GM18909 (cell line): ENCODE data around the gene CCDC68.
"Not testable (repeated sequence)": the region's sequence is repeated elsewhere in the genome, so short reads cannot be mapped to it uniquely, and the experiment has no call there.

ENCODE experiments used
- ATAC-seq: cut with Tn5 transposase; IDR thresholded peaks from one replicate; pipeline ENCODE4 v1.9.1; 2021; ENCODE audit warnings: mild to moderate bottlenecking; ENCODE audit not compliant: unreplicated experiment, poor library complexity

Gene CCDC68, protein sequence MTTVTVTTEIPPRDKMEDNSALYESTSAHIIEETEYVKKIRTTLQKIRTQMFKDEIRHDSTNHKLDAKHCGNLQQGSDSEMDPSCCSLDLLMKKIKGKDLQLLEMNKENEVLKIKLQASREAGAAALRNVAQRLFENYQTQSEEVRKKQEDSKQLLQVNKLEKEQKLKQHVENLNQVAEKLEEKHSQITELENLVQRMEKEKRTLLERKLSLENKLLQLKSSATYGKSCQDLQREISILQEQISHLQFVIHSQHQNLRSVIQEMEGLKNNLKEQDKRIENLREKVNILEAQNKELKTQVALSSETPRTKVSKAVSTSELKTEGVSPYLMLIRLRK

DNA sequence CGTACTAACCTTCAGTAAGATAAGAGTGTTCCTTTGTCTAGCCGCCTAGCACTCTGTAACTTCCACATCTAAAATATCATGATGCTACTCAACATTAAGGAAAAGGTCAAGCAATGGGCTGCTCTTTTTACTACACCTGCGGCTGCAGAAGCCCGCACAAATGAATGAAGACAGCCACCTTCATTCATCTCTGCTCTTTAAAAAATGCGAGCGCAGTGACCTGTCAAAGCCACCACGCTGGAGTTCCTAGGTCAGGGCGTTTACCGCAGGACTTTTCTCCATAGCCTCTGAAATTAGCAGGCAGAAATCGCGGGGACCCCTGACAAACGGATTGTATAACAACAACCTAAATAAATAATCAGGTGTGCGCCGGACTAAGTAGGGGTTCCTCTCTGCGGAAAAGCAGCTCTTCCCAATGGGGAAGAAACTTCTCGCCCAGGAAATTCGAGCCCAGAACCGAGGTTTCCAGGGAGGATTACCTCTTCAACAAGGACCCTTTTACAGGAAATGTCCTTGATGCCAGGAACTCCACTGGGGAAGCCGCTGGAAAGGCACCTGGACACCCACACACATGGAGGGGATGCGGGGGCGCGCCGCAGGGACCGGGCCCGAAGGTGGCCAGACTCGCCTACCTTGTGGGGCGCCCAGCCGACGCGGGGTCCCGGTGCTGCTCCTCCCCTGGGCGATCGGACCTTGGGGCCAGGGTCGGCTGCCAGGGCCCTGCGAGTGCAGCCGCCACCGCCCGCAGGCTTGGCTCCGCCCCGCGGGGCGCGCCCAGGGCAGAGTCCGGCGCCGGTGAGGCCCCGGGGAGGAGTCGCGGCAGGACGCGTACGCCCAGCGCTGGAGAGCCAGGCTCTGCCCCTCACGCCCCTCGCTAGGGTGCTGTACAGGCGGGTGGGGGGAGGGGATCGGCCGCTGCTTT, at the start of gene CCDC68:
Gene CCDC68 (minus strand): TSS at position 758 of the 922 bp plus-strand sequence. CDS start 16,670 bp downstream, outside the sequence.
- ATAC-seq: no peak

DNA sequence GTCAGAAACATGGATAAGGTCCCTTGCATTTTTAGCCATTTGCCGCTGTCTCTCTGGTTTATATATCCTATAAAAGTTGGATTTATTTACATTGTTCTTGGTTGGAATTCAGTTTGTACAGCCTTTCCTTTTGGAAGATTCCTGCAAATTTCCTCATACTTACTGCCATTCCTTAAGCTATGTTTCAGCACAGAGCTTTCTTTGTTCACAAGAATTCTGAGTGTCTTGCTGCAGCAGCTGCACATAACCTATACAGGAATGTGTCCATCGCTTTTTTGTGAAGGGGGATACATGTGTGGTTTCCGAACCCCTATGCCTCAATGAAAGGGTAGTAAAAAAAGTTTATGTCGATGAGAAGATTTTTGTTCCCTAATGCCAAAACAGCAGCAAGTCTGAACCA, 48.3 kb upstream of the CCDC68 start:
- no peak for ATAC-seq

DNA sequence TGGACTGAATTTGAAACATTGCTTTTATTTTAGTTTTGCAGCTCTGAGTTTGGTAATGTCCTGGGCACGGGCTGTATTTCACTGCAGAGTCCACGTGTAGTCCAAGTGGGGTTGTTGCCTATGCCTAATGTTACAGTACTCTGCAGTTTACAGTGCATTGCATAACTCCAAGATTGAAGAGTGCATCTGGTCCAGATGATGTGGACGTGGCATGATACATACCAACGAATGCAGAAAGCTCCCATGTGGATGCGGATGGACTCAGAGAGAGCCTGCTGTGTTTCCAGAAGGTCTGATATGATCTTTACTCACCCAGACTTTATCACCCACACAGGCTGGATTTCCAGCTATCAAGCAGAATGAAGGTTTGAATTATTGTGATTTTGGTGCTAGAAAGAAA, 44.4 kb upstream of the CCDC68 start:
- no peak for ATAC-seq

DNA sequence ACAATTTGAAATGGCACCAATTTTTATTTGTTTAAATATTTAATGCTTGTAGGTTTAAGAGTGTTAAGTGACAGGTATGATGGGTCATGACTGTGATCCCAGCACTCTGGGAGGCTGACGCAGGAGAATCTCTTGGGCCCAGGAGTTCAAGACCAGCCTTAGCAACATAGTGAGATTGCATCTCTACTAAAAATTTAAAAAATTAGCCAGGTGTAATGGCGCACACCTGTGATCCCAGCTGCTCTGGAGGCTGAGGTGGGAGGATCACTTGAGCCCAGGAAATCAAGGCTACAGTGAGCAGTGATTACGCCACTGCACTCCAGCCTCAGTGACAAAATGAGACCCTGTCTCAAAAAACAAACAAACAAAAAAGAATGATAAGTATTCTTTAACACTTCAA, 43.0 kb upstream of the CCDC68 start:
- no peak for ATAC-seq

DNA sequence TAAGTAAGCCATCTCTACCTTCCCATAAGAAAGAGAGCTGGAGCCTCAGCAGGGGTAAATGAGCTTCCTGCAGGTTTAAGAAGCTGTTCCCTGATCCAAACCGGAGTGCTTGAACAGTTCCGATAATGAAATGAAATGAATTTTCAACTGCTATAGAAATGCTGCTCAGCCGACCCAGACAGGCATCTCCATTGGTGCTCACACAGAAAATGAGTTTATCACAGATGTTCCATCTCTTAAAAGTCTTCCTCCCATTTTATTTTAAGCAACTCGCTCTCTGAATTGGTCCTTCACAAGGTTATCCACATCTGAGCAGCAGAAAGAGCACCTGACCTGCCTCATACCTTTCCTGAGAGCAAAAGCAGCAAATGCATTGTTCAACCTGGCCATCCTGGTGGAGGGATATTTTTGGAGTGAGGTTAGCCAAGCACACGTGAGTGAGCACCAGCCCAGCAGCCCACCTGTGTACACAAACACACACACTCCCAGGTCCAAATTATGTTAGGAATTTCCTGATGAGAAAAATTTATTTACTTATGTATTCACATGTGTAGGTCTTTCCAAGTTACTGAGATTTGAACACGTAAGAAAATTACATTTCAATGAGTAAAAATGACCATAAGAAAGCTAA, 42.2 kb upstream of the CCDC68 start:
- no peak for ATAC-seq

DNA sequence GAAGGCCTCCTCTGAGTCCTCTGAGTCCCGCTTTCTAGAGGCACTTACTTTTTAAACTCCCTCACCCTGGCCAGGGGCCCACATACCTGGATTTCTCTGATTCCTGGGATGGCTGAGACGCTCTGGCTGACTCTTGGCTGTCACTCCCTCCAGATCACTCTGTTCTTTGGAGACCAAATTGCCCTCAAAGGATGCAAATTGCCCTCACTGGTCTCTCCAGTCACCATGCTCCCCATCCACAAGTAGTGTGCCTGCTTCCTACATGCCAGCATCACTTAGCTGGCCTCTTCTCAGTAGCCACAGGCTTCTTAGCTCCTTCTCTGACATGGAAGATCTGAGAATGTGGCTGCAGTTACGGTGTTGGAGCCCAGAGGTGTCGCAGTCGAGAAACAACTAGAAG, 41.3 kb upstream of the CCDC68 start:
- no peak for ATAC-seq

DNA sequence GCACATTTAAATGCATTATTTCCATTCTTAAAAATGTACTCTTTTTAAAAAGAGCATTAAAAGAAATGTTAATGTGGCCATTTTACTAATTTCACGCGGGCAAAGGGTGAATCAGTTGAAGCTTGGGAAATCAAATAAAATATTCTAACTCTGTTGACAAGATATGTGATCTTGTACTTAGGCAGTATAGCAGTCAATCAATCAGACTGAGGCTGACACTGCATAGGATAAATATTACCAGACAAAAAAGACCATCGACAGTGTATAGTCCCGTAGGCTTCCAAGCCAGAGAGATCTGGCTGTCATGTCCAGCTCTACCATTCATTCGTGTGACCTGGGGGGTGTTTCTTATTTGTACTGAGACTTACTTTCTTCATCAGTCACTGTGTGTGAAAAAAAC, 39.8 kb upstream of the CCDC68 start:
- no peak for ATAC-seq

DNA sequence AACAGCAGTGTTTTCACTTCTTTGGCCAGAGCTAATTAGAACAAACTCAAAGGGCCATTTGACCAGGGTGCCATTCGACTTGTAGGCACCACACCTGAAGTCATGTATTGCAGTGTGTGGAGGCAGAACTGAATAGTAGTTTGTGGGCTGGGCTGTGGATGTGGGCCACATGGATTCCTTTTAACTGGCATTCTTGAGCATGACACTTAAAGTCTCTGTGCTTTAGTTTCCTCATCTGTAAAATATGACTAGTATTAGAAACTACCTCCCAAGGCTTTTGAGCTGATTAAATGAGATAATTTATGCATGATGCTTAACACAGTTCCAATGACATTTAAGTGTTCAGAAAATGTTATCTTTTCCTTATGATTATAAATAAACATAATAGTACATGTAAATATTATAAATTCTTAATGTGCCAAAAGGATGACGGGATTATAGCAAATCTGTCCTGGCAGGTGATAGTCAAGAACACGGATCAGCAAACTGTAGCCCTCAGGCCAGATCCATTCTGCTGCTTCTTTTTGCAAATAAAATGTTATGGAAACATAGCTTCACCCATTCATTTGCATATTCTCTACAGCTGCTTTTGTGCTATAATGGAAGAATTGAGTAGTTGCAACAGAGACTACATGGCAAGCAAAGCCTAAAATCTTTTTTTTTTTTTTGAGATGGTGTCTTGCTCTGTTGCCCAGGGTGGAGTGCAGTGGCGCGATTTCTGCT, 36.3 kb upstream of the CCDC68 start:
- ATAC-seq: no peak

DNA sequence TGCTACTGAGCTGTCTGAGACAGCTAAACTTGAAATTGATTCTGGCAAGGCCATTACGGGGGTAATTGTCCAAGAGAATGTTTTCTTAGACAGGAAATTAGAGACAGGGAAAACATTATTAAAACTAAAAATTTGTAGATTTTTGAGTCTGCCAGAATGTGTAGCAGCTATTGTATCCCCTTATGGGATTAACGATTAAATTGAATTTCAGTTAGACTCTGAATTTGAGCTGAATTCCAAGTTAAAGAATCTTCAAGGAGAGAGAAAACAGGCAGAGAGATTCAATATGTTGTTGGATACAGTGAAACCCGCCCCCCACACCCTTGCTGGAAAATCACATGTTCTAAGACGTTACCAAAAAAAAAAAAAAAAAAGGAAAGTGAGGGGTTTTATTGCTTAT, 32.7 kb upstream of the CCDC68 start:
- no peak for ATAC-seq

DNA sequence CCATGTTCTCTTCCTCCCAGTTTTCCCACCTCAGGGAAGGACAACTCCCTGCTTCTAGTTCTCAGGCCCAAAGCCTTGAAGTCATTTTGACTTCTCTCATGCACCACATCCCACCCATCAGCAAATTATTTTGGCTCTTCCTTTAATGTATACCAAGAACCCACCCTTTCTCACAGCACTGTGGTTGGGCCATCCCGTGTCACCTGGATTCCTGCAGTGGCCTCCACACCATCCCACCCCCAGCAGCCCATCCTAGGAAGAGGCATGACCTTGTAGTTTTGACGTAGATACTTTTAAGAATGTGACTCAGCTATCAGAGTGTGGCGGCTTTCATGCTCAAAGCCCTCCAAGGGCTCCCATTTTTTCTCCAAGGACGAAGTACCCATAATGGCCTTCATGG, 25.6 kb upstream of the CCDC68 start:
- no peak for ATAC-seq

DNA sequence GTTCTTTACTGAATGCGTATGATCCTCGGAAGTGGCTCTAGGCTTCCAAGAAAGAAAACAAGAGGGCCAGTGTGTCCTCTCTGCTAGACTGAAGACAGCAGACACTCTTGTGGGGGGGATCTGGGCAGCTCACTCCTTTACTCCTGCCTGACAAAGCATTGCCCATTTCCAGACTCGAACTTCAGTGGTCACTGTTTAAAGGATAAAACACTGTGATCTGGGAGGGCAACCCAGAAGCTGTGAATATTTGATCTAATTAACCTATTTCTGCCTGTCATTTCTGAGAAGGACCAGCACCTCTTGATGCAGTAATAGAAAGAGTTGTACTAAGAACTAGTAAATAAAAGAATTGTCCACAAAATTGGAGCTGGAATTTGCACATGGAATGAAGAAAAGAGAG, 24.5 kb upstream of the CCDC68 start:
- no peak for ATAC-seq

DNA sequence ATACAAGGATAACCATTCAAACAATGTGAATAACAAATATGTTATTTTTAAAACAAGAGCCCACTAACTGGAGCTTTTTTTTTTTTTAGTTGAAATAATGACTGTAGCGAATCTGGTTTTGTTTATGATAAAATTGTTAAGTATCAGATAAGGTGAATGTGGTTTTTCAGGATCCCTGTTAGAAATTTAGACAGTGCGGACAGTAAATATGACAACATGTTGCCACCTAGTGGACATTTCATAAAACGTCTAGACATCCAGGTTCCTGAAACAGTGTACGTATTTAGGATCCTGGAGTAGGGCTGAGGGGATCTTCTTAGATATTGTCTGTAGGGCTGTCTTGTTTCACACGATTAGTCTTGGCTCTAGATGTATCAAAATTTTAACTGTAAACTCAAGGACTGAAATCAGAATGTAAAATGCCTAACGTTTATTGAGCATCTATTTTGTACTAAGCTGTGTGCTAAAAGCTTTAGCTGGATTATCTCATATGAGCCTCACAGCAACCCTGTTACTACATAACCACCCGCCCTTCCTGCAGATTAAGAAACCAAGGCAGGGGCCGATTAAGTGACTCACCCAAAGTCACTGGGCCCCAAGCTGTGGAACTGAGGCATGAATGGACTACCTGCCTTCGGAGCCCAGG, 23.9 kb upstream of the CCDC68 start:
- ATAC-seq: peak; percentile 93

DNA sequence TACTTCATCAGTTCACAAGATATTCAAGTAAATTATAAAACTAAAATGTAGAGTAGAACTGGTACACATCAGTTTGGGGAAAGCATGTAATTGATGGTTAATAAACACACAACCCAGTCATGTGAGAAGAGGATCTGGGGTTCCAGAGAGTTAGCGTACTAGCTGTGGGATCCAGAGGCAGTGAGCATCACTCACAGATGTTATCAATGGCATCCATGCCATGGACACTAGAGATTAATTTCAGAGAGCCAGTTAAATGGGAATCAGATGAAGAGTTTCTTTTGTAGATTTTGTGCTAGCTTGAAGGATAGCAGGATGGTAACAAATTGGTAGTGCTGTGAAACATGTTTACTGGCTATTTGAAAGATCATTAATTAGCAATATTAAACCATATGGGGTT, 21.8 kb upstream of the CCDC68 start:
- ATAC-seq: no peak

DNA sequence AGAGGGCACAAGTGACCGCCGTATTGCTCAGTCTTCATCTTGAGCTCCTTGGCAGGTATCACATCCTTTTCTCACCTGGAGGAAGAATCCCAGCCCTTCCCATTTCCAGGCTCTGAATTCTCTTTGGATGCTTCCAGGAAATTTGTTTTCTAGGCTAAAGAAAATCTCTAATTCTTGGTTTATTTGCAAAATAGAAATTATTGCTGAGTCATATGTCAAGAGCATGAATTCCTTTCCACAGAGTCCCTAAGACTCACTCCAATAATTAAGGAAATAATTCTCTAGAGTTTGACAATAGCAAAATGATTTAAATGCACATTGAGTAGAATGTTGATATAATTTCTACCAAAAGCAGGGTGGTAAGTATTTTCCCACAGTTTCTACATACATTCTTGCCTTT, 16.3 kb upstream of the CCDC68 start:
- no peak for ATAC-seq

DNA sequence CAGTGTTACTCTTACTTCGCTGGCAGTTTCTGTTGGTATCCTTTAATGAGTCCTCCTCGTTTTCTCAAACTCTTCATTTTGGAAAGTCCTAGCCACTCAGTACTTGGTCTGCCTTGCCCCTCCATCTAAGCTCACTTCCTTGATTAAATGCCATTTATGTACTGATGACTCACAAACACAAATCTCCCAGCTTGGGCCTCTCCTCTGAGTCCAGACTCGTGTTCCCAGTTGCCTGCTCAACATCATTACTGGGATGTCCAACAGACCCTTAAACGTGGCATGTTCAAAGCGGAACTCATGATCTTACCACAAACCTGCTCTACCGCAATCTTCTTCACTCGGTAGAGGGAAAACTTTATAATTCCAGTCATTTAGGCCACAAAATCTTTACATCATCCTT, 13.8 kb upstream of the CCDC68 start:
- no peak for ATAC-seq

DNA sequence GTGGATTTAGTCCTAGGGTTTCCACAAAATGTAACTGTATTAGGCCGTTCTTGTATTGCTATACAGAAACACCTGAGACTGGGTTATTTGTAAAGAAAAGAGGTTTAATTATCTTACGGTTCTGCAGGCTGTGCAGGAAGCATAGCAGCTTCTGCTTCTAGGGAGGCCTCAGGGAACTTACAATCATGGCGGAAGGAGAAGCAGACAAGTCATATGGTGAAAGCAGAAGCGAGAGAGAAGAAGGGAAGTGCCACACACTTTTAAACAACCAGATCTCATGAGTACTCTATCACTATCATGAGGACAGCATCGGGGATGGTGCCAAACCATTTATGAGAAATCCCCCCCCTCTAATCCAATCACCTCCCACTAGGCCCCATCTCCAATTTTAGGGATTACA, 9.5 kb upstream of the CCDC68 start:
- no peak for ATAC-seq

DNA sequence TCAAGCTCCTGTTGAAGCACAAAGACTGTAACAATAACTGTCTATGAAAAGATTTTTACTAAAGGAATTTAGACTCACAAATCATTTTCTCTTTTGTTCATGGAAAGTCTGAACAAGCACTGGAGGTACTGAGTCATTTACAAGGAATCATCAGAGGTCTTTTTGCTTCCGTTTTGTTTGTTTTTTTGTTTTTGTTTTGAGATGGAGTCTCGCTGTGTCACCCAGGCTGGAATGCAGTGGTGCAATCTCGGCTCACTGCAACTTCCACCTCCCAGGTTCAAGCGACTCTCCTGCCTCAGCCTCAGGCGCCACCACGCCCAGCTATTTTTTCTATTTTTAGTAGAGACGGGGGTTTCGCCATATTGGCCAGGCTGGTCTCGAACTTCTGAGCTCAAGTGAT, 9.0 kb upstream of the CCDC68 start:
- not testable (repeated sequence) for ATAC-seq

DNA sequence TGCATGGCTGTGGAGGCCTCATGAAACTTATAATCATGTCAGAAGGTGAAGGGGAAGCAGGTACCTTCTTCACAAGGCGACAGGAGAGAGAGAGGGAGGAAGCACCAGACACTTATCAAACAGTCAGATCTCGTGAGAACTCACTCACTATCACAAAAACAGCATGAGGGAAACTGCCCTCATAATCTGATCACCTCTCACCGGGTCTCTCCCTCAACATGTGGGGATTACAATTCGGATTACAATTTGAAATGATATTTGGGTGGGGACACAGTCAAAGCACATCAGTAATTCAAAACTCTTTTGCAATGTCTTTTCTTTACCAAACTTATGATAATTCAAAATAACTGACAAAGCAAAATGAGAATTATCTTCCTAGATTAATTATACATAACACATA, 8.5 kb upstream of the CCDC68 start:
- ATAC-seq: no peak

DNA sequence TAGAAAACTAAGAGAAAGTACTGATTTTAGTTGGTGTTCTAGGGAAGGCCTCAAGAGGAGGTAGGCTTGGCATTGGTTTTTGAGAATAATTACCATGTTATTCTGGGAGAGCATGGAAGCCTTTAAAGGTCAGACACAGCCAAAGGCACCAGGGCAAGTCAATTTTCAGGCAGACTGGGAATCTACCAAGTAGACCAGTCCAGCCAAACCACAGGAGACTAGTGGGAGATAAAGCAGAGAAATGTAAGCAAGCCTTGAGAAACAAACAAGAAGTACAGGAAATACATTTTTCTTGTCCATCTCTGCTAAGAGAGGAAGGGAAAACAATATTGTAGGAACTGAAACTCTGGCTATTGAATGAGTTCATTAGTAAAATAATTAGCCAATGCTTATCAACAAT, 5.5 kb upstream of the CCDC68 start:
- ATAC-seq: no peak
